IMR-90 (cell line): ENCODE results near the gene SLC25A33. TPM values are rescaled to one million over a fixed set of nuclear protein-coding genes. Genes with fewer than 3 reads are reported as not detected.

Experiments used
- ATAC-seq: fragments of 200-7000 bp; cut with Tn5 transposase; 2 replicates; pipeline ENCODE4 v1.9.1; 2020; ENCODE audit warnings: low read depth, mild to moderate bottlenecking, moderate library complexity
- BruUV-seq: library from RNA; stranded (reverse); fragments of 400-500 nt; replicated peaks from 2 replicates; lab custom pipeline; 2021; lab: Mats Ljungman, UMichigan
- CTCF ChIA-PET: fragments of 300-600 bp; formaldehyde crosslinking; extraction: SDS; loops from one replicate; lab custom pipeline; 2021; ENCODE audit warnings: antibody characterized with exemption; lab: Yijun Ruan, JAX
- POLR2A ChIA-PET: fragments of 300-600 bp; sonication (Branson Sonifier 250); formaldehyde crosslinking; loops from one replicate; lab custom pipeline; 2022; ENCODE audit warnings: antibody characterized with exemption; ENCODE audit not compliant: unreplicated experiment; lab: Charles Lee
- DNase-seq: peaks from one replicate; pipeline ENCODE4 v3.0.0; 2013
- H2AFZ ChIP-seq: replicated peaks from 2 replicates; pipeline ENCODE3; 2013; ENCODE audit warnings: low read length, mild to moderate bottlenecking; ENCODE audit not compliant: poor library complexity
- H2AK5ac ChIP-seq: 2 replicates; pipeline ENCODE4 v1.6.1; 2013; ENCODE audit warnings: low read depth, low read length, inconsistent platforms
- H2AK9ac ChIP-seq: replicated peaks from 2 replicates; pipeline ENCODE3; 2013; ENCODE audit warnings: mild to moderate bottlenecking, low read depth, low read length, moderate library complexity; ENCODE audit not compliant: poor library complexity
- H2BK120ac ChIP-seq: 2 replicates; pipeline ENCODE4 v1.6.1; 2013; ENCODE audit warnings: low read depth, low read length, inconsistent platforms
- H2BK15ac ChIP-seq: 3 replicates; pipeline ENCODE4 v1.6.1; 2013; ENCODE audit warnings: low read depth, low read length, inconsistent platforms
- H2BK20ac ChIP-seq: 2 replicates; pipeline ENCODE4 v1.6.1; 2013; ENCODE audit warnings: low read depth, mild to moderate bottlenecking, inconsistent platforms, low read length, moderate library complexity
- H2BK5ac ChIP-seq: 2 replicates; pipeline ENCODE4 v1.6.1; 2013; ENCODE audit warnings: mild to moderate bottlenecking, low read depth, low read length, inconsistent platforms; ENCODE audit not compliant: poor library complexity, severe bottlenecking
- H3K14ac ChIP-seq: replicated peaks from 2 replicates; pipeline ENCODE4 v1.6.1; 2013; ENCODE audit warnings: low read depth, low read length, inconsistent platforms
- H3K18ac ChIP-seq: 2 replicates; pipeline ENCODE4 v1.6.1; 2013; ENCODE audit warnings: low read depth, low read length, control low read depth
- H3K23ac ChIP-seq: 2 replicates; pipeline ENCODE4 v1.6.1; 2013; ENCODE audit warnings: low read depth, low read length, inconsistent platforms
- H3K27ac ChIP-seq: 2 replicates; pipeline ENCODE4 v1.5.1; 2013; ENCODE audit warnings: mild to moderate bottlenecking, control low read depth, low read length; ENCODE audit not compliant: insufficient read depth
- H3K27me3 ChIP-seq: 2 replicates; pipeline ENCODE4 v1.6.1; 2013; ENCODE audit warnings: low read length; ENCODE audit not compliant: control insufficient read depth, insufficient read depth
- H3K36me3 ChIP-seq: 2 replicates; pipeline ENCODE4 v1.6.1; 2013; ENCODE audit warnings: low read length, mixed read lengths; ENCODE audit not compliant: control insufficient read depth, insufficient read depth
- H3K4ac ChIP-seq: 2 replicates; pipeline ENCODE4 v1.6.1; 2013; ENCODE audit warnings: low read depth, low read length, inconsistent platforms
- H3K4me1 ChIP-seq: 2 replicates; pipeline ENCODE4 v1.6.1; 2013; ENCODE audit warnings: low read length, mixed read lengths; ENCODE audit not compliant: control insufficient read depth, insufficient read depth
- H3K4me2 ChIP-seq: 2 replicates; pipeline ENCODE4 v1.6.1; 2013; ENCODE audit warnings: low read depth, mild to moderate bottlenecking, control low read depth, low read length, moderate library complexity
- H3K4me3 ChIP-seq: 2 replicates; pipeline ENCODE4 v1.5.1; 2013; ENCODE audit warnings: low read depth, mild to moderate bottlenecking, control low read depth, low read length, moderate library complexity; ENCODE audit not compliant: insufficient read depth
- H3K56ac ChIP-seq: 2 replicates; pipeline ENCODE4 v1.6.1; 2013; ENCODE audit warnings: low read length, inconsistent platforms; ENCODE audit not compliant: insufficient read depth; ENCODE audit errors: extremely low read depth
- H3K79me1 ChIP-seq, 2 experiments: 2 replicates each; pipeline ENCODE4 v1.6.1; 2013; ENCODE audit warnings: low read length in 2 of 2, inconsistent platforms in 1 of 2, low read depth in 1 of 2
- H3K9ac ChIP-seq: 2 replicates; pipeline ENCODE4 v1.6.1; 2013; ENCODE audit warnings: low read depth, low read length, control low read depth
- H3K9me1 ChIP-seq: 2 replicates; pipeline ENCODE4 v1.6.1; 2013; ENCODE audit warnings: low read length, inconsistent platforms; ENCODE audit not compliant: insufficient read depth
- H3K9me3 ChIP-seq: 2 replicates; pipeline ENCODE4 v1.6.1; 2013; ENCODE audit warnings: low read length; ENCODE audit not compliant: control insufficient read depth, insufficient read depth
- H4K20me1 ChIP-seq: 2 replicates; pipeline ENCODE4 v1.6.1; 2013; ENCODE audit warnings: low read length, inconsistent platforms; ENCODE audit not compliant: insufficient read depth
- H4K5ac ChIP-seq: 2 replicates; pipeline ENCODE4 v1.6.1; 2013; ENCODE audit warnings: mild to moderate bottlenecking, low read depth, low read length, control low read depth
- H4K8ac ChIP-seq, 2 experiments: 2 replicates each; pipeline ENCODE4 v1.6.1; 2013; ENCODE audit warnings: low read depth in 2 of 2, low read length in 2 of 2, control low read depth in 1 of 2, inconsistent platforms in 1 of 2
- H4K91ac ChIP-seq: 2 replicates; pipeline ENCODE4 v1.6.1; 2013; ENCODE audit warnings: low read depth, low read length, inconsistent platforms; ENCODE audit not compliant: insufficient read depth
- BHLHE40 ChIP-seq: fragments of 150-350 bp; IDR thresholded peaks from 2 replicates; pipeline ENCODE4 v1.6.1; 2016; ENCODE audit warnings: mild to moderate bottlenecking, low read depth, low read length
- CEBPB ChIP-seq: IDR thresholded peaks from 2 replicates; pipeline ENCODE4 v1.6.1; 2012; ENCODE audit warnings: low read depth, low read length, improper control_type of control experiment
- CHD1 ChIP-seq: IDR thresholded peaks from 2 replicates; pipeline ENCODE4 v1.6.1; 2012; ENCODE audit warnings: low read depth, low read length, improper control_type of control experiment
- FOS ChIP-seq: fragments of 150-350 bp; IDR thresholded peaks from 2 replicates; pipeline ENCODE4 v1.6.1; 2016; ENCODE audit warnings: low read depth, low read length
- MAFK ChIP-seq: IDR thresholded peaks from 2 replicates; pipeline ENCODE4 v1.6.1; 2012; ENCODE audit warnings: low read depth, low read length, improper control_type of control experiment
- MXI1 ChIP-seq: IDR thresholded peaks from 2 replicates; pipeline ENCODE4 v1.6.1; 2012; ENCODE audit warnings: low read depth, mild to moderate bottlenecking, low read length, moderate library complexity, borderline replicate concordance
- NFE2L2 ChIP-seq: fragments of 150-350 bp; IDR thresholded peaks from 2 replicates; pipeline ENCODE4 v1.6.1; 2016; ENCODE audit warnings: low read depth, mild to moderate bottlenecking, low read length
- POLR2A ChIP-seq: IDR thresholded peaks from 2 replicates; pipeline ENCODE4 v1.6.1; 2012; ENCODE audit warnings: mild to moderate bottlenecking, low read depth, low read length
- RAD21 ChIP-seq: IDR thresholded peaks from 2 replicates; pipeline ENCODE4 v1.6.1; 2012; ENCODE audit warnings: low read length, improper control_type of control experiment
- RFX5 ChIP-seq: IDR thresholded peaks from 2 replicates; pipeline ENCODE4 v1.8.0; 2012; ENCODE audit warnings: low read depth, mild to moderate bottlenecking, low read length, moderate library complexity
- SMC3 ChIP-seq: fragments of 150-350 bp; IDR thresholded peaks from 2 replicates; pipeline ENCODE4 v1.6.1; 2016; ENCODE audit warnings: low read depth, mild to moderate bottlenecking, antibody characterized with exemption, low read length, moderate library complexity
- USF2 ChIP-seq: fragments of 150-350 bp; IDR thresholded peaks from 2 replicates; pipeline ENCODE4 v1.6.1; 2017; ENCODE audit warnings: mild to moderate bottlenecking, antibody characterized with exemption, low read length, low read depth
- WGBS, 2 experiments: methylation state at CpG; one replicate each; pipeline versions ENCODE4 v1.1.5 to v1.1.7; 2013; ENCODE audit warnings: missing lambda C conversion rate in 2 of 2; ENCODE audit not compliant: insufficient read length in 1 of 2; ENCODE audit errors: extremely low coverage in 2 of 2; 5-methylcytosine and 5-hydroxymethylcytosine counted together
- dilution Hi-C: fragments of 300-500 bp; cut with HindIII; formaldehyde crosslinking; loops from one replicate; pipeline ENCODE4 v1.14.3; 2018; ENCODE audit warnings: low sequenced_read_pairs; ENCODE audit not compliant: unreplicated experiment
- in situ Hi-C: fragments of 300-500 bp; cut with MboI; formaldehyde crosslinking; loops from 3 replicates; pipeline ENCODE4 v1.14.3; 2019; ENCODE audit warnings: low sequenced_read_pairs, inconsistent platforms, mixed read lengths
- intact Hi-C: fragments of 100-400 bp; cut with micrococcal nuclease; formaldehyde crosslinking; loops from 2 replicates; pipeline ENCODE4 v1.10.0; 2022
- polyA plus RNA-seq, 3 experiments: library from polyadenylated mRNA; depleted of rRNA; stranded (reverse); fragments of >200 nt; gene quantifications; 2 replicates each; pipeline ENCODE4 v1.2.3, GENCODE V29; 2012; ENCODE audit warnings: low replicate concordance in 1 of 3
- total RNA-seq: library from RNA; depleted of rRNA; stranded (reverse); fragments of >200 nt; gene quantifications from 2 replicates; pipeline ENCODE4 v1.2.3, GENCODE V29; 2012
- TF ChIP-seq, protein P1 (sequence below): conservative IDR thresholded peaks from 2 replicates; pipeline ENCODE4 v1.5.1; 2012; ENCODE audit warnings: mild to moderate bottlenecking, low read depth, low read length, improper control_type of control experiment
- TF ChIP-seq, protein P2 (sequence below): fragments of 150-350 bp; IDR thresholded peaks from 2 replicates; pipeline ENCODE4 v1.6.1; 2016; ENCODE audit warnings: low read depth, mild to moderate bottlenecking, low read length, moderate library complexity, borderline replicate concordance

SLC25A33 gene
- total and polyA plus RNA-seq, 2 of the 4 experiments (the other 2 are of a cell fraction), result 2.5 to 3.0 TPM

- no peak overlapping the region for H2AK5ac ChIP-seq
- H3K18ac ChIP-seq, result no peak overlapping the region
- no peak overlapping the region for H2AFZ ChIP-seq
- 97% methylated on average over 8 of the region's 17 CpGs; no CpG with 5 or more reads in 1 of the 2 experiments for WGBS, 2 experiments
- no peak overlapping the region for H3K4me2 ChIP-seq
- no peak overlapping the region for H3K27ac ChIP-seq
- H3K4me1 ChIP-seq, result no peaks in the 10 kb centered on the region
- no peak overlapping the region for H3K23ac ChIP-seq
- no peak overlapping the region for H4K91ac ChIP-seq
- H3K9me3 ChIP-seq, result no peaks in the 10 kb centered on the region
- H4K8ac ChIP-seq, result no peak overlapping the region
- H2AK9ac ChIP-seq, result no peak overlapping the region
- in situ Hi-C loops, result no loop called here
- intact Hi-C loops, result no loop called here
- H3K36me3 ChIP-seq, result no peaks in the 10 kb centered on the region
- H3K14ac ChIP-seq, result no peak overlapping the region
- H2BK20ac ChIP-seq, result no peak overlapping the region
- DNase-seq (no peak), ATAC-seq (no peak)
- H3K4me3 ChIP-seq, result no peak overlapping the region
- no peak overlapping the region for H4K5ac ChIP-seq
- H3K4ac ChIP-seq, result no peak overlapping the region
- POLR2A ChIA-PET, result no interaction called here
- peaks cover 17% of the 10 kb centered on the region for H3K27me3 ChIP-seq
- CTCF ChIA-PET, result interaction anchor here (0.6 kb wide), 1 partner anchor 34 kb away, joined by 3 read pairs; no protein-coding TSS in a partner anchor
- dilution Hi-C loops, result no loop called here
- H2BK15ac ChIP-seq, result no peak overlapping the region
- no peaks in the 10 kb centered on the region for H3K9me1 ChIP-seq
- H3K9ac ChIP-seq, result no peak overlapping the region
- no peak overlapping the region for H3K56ac ChIP-seq
- no peak overlapping the region for H2BK5ac ChIP-seq
- H3K79me1 ChIP-seq, result no peaks in the 10 kb centered on the region
- no peaks in the 10 kb centered on the region for H4K20me1 ChIP-seq
- H2BK120ac ChIP-seq, result no peak overlapping the region
- no TSS peak for BruUV-seq
- TF ChIP-seq CHD1, result no peak
- TF ChIP-seq BHLHE40, result no peak
- TF ChIP-seq, protein P1, sequence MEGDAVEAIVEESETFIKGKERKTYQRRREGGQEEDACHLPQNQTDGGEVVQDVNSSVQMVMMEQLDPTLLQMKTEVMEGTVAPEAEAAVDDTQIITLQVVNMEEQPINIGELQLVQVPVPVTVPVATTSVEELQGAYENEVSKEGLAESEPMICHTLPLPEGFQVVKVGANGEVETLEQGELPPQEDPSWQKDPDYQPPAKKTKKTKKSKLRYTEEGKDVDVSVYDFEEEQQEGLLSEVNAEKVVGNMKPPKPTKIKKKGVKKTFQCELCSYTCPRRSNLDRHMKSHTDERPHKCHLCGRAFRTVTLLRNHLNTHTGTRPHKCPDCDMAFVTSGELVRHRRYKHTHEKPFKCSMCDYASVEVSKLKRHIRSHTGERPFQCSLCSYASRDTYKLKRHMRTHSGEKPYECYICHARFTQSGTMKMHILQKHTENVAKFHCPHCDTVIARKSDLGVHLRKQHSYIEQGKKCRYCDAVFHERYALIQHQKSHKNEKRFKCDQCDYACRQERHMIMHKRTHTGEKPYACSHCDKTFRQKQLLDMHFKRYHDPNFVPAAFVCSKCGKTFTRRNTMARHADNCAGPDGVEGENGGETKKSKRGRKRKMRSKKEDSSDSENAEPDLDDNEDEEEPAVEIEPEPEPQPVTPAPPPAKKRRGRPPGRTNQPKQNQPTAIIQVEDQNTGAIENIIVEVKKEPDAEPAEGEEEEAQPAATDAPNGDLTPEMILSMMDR, result no peak
- TF ChIP-seq, protein P2, sequence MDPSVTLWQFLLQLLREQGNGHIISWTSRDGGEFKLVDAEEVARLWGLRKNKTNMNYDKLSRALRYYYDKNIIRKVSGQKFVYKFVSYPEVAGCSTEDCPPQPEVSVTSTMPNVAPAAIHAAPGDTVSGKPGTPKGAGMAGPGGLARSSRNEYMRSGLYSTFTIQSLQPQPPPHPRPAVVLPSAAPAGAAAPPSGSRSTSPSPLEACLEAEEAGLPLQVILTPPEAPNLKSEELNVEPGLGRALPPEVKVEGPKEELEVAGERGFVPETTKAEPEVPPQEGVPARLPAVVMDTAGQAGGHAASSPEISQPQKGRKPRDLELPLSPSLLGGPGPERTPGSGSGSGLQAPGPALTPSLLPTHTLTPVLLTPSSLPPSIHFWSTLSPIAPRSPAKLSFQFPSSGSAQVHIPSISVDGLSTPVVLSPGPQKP, result no peak
- TF ChIP-seq NFE2L2, result no peak
- no peak for TF ChIP-seq FOS
- no peak for TF ChIP-seq SMC3
- TF ChIP-seq MXI1, result no peak
- no peak for TF ChIP-seq MAFK
- no peak for TF ChIP-seq RAD21
- TF ChIP-seq USF2, result no peak
- TF ChIP-seq CEBPB, result no peak
- TF ChIP-seq POLR2A, result no peak
- TF ChIP-seq RFX5, result no peak
Measured at GRCh38 chr1:9500756-9501754, 38.2 kb upstream of the SLC25A33 start.
